Tibial nerve (tissue), 4 donors: ENCODE data around the gene TLR6. TPM values are rescaled to one million over a fixed set of nuclear protein-coding genes. Genes with fewer than 3 reads are reported as not detected.

ENCODE experiments used
- DNase-seq, 2 donors: peaks; one replicate each; pipeline ENCODE4 v3.0.0-alpha.2; 2019; ENCODE audit warnings: low spot score in 2 of 2
- H3K27ac ChIP-seq, 4 donors: fragments of 200-600 bp; sonication (generic) in 3 of 4; one replicate each; pipeline ENCODE4 v1.5.1; 2017 to 2019; ENCODE audit warnings: mild to moderate bottlenecking in 1 of 4
- H3K27me3 ChIP-seq, 2 donors: fragments of 200-600 bp; sonication (generic) in 1 of 2; one replicate each; pipeline versions ENCODE4 v1.5.1 to v1.6.0; 2017 to 2019
- H3K36me3 ChIP-seq, 3 donors: fragments of 200-600 bp; sonication (generic); one replicate each; pipeline ENCODE4 v1.5.1; 2018 to 2019
- H3K4me1 ChIP-seq, 4 donors: fragments of 200-600 bp; sonication (generic) in 3 of 4; one replicate each; pipeline ENCODE4 v1.5.1; 2017 to 2019
- H3K4me3 ChIP-seq, 4 donors: fragments of 200-600 bp; sonication (generic) in 3 of 4; one replicate each; pipeline ENCODE4 v1.5.1; 2017 to 2019; ENCODE audit warnings: mild to moderate bottlenecking in 1 of 4, moderate library complexity in 1 of 4
- H3K9me3 ChIP-seq, 4 donors: fragments of 200-600 bp; sonication (generic) in 3 of 4; one replicate each; pipeline ENCODE4 v1.5.1; 2017 to 2019
- EP300 ChIP-seq, 2 donors: sonication (generic); formaldehyde crosslinking; IDR thresholded peaks; one replicate each; pipeline ENCODE4 v1.6.1; 2017; ENCODE audit warnings: antibody characterized with exemption in 2 of 2, mild to moderate bottlenecking in 1 of 2
- POLR2A ChIP-seq, 2 donors: fragments of 450-650 bp; IDR thresholded peaks; one replicate each; pipeline ENCODE4 v1.6.1; 2017; ENCODE audit warnings: antibody characterized with exemption in 2 of 2, mild to moderate bottlenecking in 2 of 2, moderate library complexity in 2 of 2
- WGBS, 2 donors: methylation state at CpG; one replicate each; pipeline ENCODE4 v1.1.5; 2018; 5-methylcytosine and 5-hydroxymethylcytosine counted together
- total RNA-seq, 4 donors: library from RNA; depleted of rRNA; stranded (reverse); fragments of >200 nt; gene quantifications; one replicate each; pipeline ENCODE4 v1.1.0, GENCODE V29; 2016
- TF ChIP-seq, protein P1 (sequence below), 5 experiments: fragments of 200-600 bp in 3 of 5; fragments of 450-650 bp in 2 of 5; sonication (generic) in 3 of 5; IDR thresholded peaks; one replicate each; pipeline ENCODE4 v1.5.1; 2016 to 2019; ENCODE audit warnings: antibody characterized with exemption in 5 of 5, mild to moderate bottlenecking in 3 of 5, moderate library complexity in 2 of 5

The TLR6 gene
- total RNA-seq, 4 donors from 2014 or later = 4.2 to 8.6 (median 5.2) TPM

DNA sequence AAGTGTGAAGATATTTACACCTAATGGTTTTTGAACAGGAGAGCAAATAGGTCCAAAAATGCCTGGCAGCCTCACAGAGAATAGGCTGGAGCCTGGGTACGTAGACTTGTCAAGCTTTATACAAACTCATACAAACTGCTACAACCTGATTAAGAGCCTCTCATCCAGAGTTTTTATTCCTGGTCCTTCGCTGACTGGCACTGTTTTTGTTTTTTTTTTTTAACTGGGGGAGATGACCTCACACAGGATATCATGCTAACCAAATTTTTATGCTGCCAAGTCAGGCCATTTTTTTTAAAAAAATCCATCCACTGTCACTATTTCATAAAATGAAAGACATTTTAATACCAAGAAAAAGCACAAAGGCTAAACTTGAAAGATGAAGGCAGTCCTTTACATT lies 12.9 kb upstream of the TLR6 start:
- no peaks in the 10 kb centered on the region for H3K9me3 ChIP-seq
- peak overlapping the region in 2 of 4 donors; percentile 87 to 89 for H3K4me3 ChIP-seq
- DNase-seq = no peak
- no peaks in the 10 kb centered on the region for H3K27me3 ChIP-seq
- WGBS, 2 donors = 32 to 34% methylated on average over 2 of the region's 2 CpGs
- no peaks in the 10 kb centered on the region for H3K36me3 ChIP-seq
- no peak for TF ChIP-seq POLR2A (IDR thresholded peaks at IDR 0.05)
- no peak for TF ChIP-seq EP300 (IDR thresholded peaks at IDR 0.05)
- TF ChIP-seq, protein P1, sequence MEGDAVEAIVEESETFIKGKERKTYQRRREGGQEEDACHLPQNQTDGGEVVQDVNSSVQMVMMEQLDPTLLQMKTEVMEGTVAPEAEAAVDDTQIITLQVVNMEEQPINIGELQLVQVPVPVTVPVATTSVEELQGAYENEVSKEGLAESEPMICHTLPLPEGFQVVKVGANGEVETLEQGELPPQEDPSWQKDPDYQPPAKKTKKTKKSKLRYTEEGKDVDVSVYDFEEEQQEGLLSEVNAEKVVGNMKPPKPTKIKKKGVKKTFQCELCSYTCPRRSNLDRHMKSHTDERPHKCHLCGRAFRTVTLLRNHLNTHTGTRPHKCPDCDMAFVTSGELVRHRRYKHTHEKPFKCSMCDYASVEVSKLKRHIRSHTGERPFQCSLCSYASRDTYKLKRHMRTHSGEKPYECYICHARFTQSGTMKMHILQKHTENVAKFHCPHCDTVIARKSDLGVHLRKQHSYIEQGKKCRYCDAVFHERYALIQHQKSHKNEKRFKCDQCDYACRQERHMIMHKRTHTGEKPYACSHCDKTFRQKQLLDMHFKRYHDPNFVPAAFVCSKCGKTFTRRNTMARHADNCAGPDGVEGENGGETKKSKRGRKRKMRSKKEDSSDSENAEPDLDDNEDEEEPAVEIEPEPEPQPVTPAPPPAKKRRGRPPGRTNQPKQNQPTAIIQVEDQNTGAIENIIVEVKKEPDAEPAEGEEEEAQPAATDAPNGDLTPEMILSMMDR (IDR thresholded peaks at IDR 0.05) = no peak
- peak overlapping the region; percentile 89 to 99 (median 96) for H3K27ac ChIP-seq
- H3K4me1 ChIP-seq = peaks cover 0 to 66% (median 27%) of the 10 kb centered on the region in 4 donors

DNA sequence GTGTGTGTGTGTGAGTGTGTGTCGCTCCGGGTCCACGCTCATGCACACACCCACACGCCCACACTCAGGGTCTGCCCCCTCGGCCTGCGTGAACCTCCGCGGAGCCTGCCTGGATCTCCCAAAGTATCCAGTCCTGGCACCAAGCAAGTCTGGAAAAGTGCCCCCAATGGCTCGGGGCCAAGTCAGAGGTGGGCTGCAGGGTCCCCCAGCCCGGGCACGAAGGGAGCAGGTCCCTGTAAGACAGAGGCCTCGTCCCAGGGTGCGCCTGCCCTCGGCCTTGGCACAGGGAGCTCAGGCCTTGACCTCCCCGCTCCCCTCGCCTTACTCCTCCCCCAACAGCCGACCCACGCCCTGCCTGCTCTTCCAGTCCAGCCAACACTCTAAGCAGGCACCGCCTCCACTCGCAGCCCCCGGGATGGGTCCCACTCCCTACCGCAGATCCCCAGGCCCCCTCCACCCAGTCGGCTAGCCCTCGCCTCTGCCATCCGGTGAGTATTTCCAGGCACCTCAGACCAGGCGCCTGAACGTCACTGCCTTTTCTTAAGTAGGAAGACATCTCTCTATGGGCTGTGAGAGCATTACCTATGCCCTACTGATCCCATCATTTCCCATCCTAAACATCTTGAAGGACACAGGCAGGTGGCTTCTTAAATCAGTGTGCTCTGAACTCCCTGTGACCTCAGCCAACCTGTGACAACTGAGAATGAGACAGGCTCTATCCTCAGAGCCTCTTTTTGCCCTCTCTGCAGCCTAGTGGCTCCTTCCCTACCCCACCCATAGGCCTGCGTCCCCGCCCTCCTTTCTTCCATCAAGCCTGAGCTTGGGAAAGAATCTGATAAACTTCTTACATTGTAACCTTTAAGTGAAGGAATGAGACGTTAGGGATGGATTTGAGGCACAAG lies 11.7 kb upstream of the TLR6 start:
- WGBS, 2 donors = 7 to 18% methylated on average over 19 to 26 of the region's 30 CpGs

DNA sequence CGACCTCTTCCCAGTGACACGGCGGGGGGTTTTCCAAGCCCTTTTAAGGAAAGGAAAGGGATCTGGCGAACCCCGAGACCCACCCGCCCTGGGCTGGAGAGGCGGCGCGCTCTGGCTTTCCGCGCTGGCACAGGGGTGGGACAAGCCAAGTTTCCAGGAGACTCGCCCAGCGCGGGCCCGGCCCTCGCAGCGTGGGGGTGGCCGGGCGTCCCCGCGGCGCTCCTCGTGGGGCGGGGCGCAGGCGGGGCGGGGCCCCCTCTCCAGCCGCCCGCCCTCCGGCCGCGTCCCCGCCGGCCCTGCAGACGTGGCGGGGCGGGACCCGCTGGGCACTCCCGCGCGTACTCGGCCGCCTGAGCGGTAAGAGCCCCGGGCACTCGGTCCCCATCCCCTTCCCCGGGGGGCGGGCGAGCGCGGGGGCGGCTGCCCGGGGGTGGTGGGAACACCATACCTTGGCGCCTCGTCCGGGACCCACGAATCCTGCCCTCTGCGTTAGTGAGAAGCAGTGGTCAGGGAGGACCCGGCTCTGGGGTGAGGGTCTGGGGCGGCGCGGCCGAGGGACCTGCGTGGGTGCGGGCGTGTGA lies 11.0 kb upstream of the TLR6 start, which contains the start of gene FAM114A1:
FAM114A1 (plus strand) TSS at position 329 of the 581 bp plus-strand sequence. CDS start 10,273 bp downstream, outside the sequence.
- peak; percentile 62 to 71 for DNase-seq
- WGBS, 2 donors = 0 to 1% methylated on average over 24 to 35 of the region's 66 CpGs
- H3K9me3 ChIP-seq = no peaks in the 10 kb centered on the region

More for the DNA sequence above, 11.7 kb upstream of the TLR6 start:
- Histone ChIP-seq H3K27me3 (no peaks in the 10 kb centered on the region), H3K27ac (peak overlapping the region; percentile 89 to 99 (median 96)), H3K4me1 (peaks cover 0 to 54% (median 23%) of the 10 kb centered on the region in 4 donors), H3K4me3 (peak overlapping the region; percentile 68 to 89 (median 83)), H3K36me3 (no peaks in the 10 kb centered on the region), H3K9me3 (no peaks in the 10 kb centered on the region)
- TF ChIP-seq EP300 (IDR thresholded peaks at IDR 0.05) = no peak
- TF ChIP-seq, protein P1 (IDR thresholded peaks at IDR 0.05) = no peak
- TF ChIP-seq POLR2A (IDR thresholded peaks at IDR 0.05) = no peak
- DNase-seq = peak; percentile 21 to 36

DNA sequence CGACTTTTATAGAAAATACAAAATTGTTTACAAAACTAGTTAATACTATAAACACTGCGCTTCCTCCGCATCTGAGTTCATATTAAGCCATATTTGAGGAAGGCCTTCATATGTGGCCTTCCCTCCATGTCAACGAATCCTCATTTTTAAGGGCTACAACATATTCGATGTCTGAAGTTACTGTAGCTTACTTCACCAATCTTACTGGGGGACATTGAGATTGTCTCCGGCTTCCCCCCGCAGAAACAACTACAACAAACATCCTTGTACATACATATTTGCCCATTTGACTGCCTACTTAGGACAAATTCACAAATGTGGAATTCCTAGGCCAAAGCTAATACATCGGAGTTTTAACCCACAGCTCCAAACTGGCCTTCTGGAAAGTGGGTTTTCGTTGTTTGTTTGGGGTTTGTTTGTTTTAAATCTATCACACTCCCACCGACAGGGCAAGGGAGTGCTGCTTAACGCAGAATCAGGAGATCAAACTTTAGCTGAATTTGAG lies 10.4 kb upstream of the TLR6 start:
- Histone ChIP-seq H3K4me3 (peak overlapping the region; percentile 49 to 89 (median 74)), H3K27me3 (no peaks in the 10 kb centered on the region), H3K27ac (peak overlapping the region; percentile 89 to 99 (median 96)), H3K9me3 (no peaks in the 10 kb centered on the region), H3K4me1 (peaks cover 0 to 41% (median 20%) of the 10 kb centered on the region in 4 donors), H3K36me3 (no peaks in the 10 kb centered on the region)
- 40% methylated on average over 11 of the region's 11 CpGs for WGBS, 2 donors
- TF ChIP-seq, protein P1 (IDR thresholded peaks at IDR 0.05) = no peak
- peak in 1 of 2 donors; percentile 9 for TF ChIP-seq EP300 (IDR thresholded peaks at IDR 0.05)
- no peak for DNase-seq

More for the DNA sequence above, 11.0 kb upstream of the TLR6 start, which contains the start of gene FAM114A1:
- Histone ChIP-seq H3K4me3 (peak within 1 kb of the TSS; percentile 68 to 89 (median 83)), H3K27me3 (no peaks in the 10 kb centered on the region), H3K27ac (peak within 1 kb of the TSS; percentile 89 to 99 (median 96)), H3K36me3 (no peaks in the 10 kb centered on the region), H3K4me1 (peaks cover 0 to 47% (median 21%) of the 10 kb centered on the region in 4 donors)
- TF ChIP-seq POLR2A (IDR thresholded peaks at IDR 0.05) (peak; percentile 53 to 77), EP300 (IDR thresholded peaks at IDR 0.05) (peak; percentile 9 to 73)
- TF ChIP-seq, protein P1 (IDR thresholded peaks at IDR 0.05) = peak in 1 of 5 experiments; percentile 22
